Head of caudate nucleus (tissue), 42 donors: Measurements from ENCODE around the gene DOCK4.

Experiments
- DNase-seq, 42 donors: peaks; one replicate each; pipeline versions ENCODE4 v3.0.0 to v3.0.0-alpha.2; 2020 to 2021; ENCODE audit warnings: mixed read lengths in 7 of 42
- intact Hi-C: fragments of 100-400 bp; cut with DNase I; formaldehyde crosslinking; loops from one replicate; pipeline ENCODE4 v1.15.0; 2022

Gene DOCK4

GRCh38 chr7:112225006-112225405 is 18.8 kb upstream of the DOCK4 start:
- no peak for DNase-seq
- intact Hi-C loops: no loop called here

- intact Hi-C loops: no loop called here
- no peak for DNase-seq
Observed at GRCh38 chr7:112224186-112224585, 18.0 kb upstream of the DOCK4 start.

- intact Hi-C loops: no loop called here
- DNase-seq: no peak
Observed at GRCh38 chr7:112223310-112223709, 17.1 kb upstream of the DOCK4 start.

DNA sequence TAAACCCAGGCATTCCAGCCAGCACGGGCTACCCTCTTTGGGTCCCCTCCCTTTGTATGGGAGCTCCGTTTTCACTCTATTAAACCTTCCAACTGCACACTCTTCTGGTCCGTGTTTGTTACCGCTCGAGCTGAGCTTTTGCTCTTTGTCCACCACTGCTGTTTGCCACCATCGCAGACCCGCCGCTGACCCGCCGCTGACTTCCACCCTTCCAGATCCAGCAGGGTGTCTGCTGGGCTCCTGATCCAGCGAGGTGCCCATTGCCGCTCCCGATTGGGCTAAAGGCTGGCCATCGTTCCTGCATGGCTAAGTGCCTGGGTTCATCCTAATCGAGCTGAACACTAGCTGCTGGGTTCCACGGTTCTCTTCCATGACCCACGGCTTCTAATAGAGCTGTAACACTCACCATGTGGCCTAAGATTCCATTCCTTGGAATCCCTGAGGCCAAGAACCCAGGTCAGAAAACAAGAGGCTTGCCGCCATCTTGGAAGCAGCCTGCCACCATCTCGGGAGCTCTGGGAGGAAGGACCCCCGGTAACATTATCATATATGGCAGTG is 14.8 kb upstream of the DOCK4 start:
- DNase-seq: no peak
- intact Hi-C loops: no loop called here

- no peak for DNase-seq
- intact Hi-C loops: no loop called here
Observed at GRCh38 chr7:112215787-112216186, 9.6 kb upstream of the DOCK4 start.

DNA sequence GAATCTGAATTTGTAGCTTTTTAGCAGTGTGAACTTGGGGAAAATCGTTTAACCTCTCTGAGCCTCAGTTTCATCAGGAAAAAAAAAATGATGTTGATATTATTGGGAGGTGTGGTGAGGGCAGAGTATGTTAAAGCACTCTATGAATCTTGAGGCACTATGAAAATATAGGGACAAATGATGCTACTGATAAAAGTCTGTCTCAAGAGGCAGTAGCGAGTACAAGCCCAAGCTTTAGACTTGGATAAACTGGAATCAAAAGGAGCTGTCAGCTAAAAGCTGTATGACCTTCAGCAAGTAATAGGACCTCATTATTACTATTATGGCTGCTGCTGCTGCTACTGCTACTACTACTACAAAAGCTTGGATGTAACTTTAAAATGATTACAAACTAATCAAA is 8.7 kb upstream of the DOCK4 start:
- DNase-seq: no peak
- intact Hi-C loops: no loop called here

GRCh38 chr7:112214268-112214667 is 8.1 kb upstream of the DOCK4 start:
- intact Hi-C loops: no loop called here
- no peak for DNase-seq

GRCh38 chr7:112213735-112214134 is 7.5 kb upstream of the DOCK4 start:
- DNase-seq: no peak
- intact Hi-C loops: no loop called here

DNA sequence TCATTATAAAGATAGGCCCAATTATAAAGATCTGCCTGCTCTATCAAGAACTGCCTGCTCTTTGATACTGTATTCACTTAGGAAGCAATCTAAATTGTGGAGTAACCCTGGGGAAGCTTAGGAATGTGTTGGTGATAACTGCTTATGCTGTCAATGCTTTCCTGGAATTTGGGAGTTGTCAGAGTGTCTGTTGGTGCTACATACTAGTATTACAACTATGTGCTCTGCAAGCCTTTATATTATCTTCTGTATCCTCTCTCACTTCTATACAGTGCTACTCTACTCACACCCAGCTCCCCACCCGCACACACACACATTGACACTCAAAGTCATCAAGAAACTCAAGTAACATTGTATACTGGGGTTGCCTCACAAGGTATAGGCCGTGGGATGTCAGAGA is 6.4 kb upstream of the DOCK4 start:
- intact Hi-C loops: no loop called here
- no peak for DNase-seq

DNA sequence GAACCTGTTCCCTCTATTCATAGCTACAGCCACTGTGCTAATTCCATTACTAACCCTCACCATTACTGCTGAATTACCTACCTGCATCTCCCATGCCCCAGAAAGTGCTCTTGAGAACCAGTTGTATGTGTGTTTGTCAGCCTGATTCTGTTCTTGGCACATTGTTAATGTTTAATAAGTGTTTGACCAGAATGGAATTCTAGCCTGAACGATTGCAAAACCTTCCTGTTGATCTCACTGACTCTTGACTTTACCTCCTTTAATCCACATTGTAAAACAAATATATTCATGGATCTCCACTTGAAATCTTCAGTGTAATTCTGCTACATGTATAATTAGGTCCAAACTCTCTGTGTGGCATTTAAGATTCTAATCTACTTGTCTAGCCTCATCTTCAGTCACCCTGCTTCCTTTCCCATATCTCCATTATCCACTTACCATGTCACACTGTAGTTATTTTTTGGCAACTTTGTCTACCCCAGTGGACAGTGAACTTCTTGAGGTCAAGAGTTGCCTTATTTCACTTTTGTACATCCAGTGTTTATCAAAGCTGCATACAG is 5.2 kb upstream of the DOCK4 start:
- intact Hi-C loops: no loop called here
- no peak for DNase-seq

DNA sequence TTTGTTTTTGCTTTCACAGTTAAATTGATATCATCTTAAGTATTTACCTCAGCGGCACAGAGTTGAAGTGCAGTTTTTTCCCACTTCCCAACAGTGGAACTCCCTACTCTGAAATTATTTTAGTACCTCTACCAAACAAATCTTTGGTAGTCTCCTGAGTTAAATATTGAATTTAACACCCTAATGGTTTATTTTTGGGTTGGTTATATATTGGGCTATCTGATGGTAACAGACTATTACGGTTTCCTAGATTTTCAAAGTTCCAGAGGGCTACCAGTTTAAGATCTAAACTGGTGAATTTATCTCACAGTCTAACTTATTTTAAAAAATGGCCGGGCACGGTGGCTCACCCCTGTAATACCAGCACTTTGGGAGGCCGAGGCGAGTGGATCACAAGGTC is 1.6 kb upstream of the DOCK4 start:
- no peak for DNase-seq
- intact Hi-C loops: loop anchor here (10.0 kb wide), 1 partner anchor 453 kb away; no protein-coding TSS in a partner anchor

- intact Hi-C loops: loop anchor here (10.0 kb wide), 1 partner anchor 452 kb away; no protein-coding TSS in a partner anchor
- DNase-seq: peak in 4 of 42 donors; percentile 13 to 42 (median 35)
Observed at GRCh38 chr7:112206991-112207592, 893 bp upstream of the DOCK4 start.

DNA sequence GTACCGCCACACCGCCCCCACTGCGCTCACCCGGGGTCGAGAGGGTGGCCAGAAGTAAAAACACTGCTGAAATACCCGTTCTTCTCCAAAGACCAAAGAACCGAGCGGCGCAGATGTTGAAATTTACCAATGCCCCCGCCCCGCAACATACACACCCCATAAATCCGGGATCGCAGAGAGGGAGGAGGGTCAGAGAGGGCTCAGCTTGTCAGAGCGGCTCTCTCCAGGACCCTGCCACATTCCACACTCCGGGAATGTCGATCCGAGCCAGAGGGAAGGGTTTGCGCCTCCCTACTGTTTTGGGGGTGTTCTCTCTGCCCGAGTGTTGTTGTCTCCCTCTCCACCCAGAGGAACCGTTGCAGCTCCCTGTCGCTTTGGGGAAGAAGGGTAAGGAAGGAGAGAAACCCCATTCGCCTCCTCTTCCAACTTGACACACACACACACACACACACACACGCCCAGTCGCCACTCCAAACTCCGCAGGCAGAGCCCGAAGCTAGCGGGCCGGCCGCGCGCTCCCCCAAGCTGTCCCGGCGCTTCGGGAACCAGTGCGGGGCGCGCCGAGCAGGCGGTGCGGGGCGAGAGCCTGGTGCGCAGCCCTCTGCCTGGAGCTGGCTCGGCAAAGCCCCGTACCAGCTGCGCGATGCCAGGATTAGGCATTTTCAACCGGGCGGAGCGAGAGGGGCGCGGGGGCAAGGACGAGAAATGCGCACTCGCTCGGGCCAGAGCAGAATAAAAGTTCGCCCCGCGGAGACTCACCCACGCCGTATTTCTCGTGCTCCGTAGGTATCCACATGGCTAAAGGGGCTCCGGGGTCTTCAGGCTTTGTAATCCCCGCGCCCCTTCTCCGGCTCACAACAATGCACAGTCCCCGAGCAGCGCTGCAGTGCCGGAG is 609 bp downstream of the DOCK4 start:
- intact Hi-C loops: loop anchor here (10.0 kb wide), 1 partner anchor 451 kb away; no protein-coding TSS in a partner anchor
- peak in 41 of 42 donors; percentile 32 to 83 (median 68) for DNase-seq

DNA sequence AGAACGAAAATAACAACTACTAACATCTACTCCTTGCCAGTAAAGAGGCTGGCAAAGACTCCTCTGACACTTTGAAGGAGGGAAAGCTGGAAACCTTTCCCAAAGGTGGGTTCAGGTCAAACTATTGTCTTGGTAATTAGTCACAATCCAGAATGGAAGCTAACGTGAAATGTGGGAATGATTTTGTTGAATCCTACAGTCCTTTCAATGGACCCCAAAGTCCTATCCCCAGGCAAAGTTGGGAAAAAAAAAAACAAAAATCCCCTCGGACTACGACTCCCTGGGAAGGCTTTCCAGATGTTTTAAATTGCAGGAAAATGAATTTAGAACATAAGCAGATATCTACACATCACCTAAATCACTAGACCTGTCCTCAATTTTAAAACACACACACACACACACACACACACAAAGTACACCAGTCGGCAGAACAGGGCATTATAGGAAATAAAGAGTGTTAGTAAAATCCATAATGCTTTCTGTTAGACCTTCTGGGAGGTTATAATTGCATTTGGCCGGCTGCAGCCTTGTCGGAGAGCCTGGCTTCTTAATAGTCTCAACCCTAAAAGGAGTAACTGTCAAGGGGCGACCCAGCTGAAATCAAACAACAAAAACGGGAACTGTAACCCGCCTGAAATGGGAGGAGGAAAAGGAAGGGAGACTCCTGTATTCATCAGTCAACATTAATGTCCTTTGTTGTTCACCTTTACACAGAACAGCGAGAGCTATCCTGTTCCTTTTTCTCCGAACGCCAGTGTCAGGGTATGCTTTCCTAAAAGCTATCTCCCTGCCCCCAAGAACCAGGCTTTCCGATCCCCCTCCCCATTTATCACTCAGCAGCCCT is 1.5 kb downstream of the DOCK4 start:
- intact Hi-C loops: loop anchor here (10.0 kb wide), 1 partner anchor 450 kb away; no protein-coding TSS in a partner anchor
- peak in 5 of 42 donors; percentile 14 to 45 (median 42) for DNase-seq

DNA sequence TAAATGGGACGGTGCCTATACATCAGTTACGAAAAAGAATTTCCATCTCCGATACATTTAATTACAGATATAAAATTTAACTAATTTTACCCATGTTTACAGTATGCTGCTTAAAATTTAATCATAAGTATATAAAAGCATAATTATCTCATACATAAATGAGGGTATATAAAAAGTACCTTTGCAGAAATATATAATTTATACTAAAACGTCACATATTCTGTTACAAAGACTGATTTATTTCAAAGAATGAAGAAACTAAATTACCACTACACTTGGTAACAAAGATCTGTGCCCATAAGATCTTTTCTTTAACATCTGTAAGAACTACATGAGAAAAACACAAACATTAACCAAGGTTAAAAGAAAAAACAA is 2.8 kb downstream of the DOCK4 start:
- intact Hi-C loops: loop anchor here (10.0 kb wide), 1 partner anchor 449 kb away; no protein-coding TSS in a partner anchor
- DNase-seq: no peak

DNA sequence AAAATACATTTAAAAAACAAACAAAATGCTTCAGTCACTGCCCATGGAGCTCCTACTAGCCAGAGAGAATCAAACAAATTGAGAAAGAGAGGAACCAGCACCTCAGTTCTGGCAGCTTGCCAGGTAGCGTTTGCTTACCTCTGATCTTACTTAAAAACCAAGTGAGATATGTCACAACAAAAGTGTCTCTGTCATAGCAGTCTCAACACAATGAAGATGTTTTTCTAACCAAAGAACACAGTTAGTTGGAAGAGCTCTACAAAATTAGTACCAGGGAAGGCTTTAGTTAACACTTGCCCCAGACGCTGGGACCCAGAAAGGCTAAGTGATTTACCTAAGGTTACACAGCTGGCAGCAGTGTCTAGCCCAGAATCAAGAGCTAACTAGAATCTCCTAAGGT is 3.4 kb downstream of the DOCK4 start:
- intact Hi-C loops: loop anchor here (10.0 kb wide), 1 partner anchor 448 kb away; no protein-coding TSS in a partner anchor
- peak in 12 of 42 donors; percentile 25 to 70 (median 43) for DNase-seq

- intact Hi-C loops: loop anchor here (10.0 kb wide), 1 partner anchor 447 kb away; no protein-coding TSS in a partner anchor
Observed at GRCh38 chr7:112201839-112202238, 4.4 kb downstream of the DOCK4 start.

DNA sequence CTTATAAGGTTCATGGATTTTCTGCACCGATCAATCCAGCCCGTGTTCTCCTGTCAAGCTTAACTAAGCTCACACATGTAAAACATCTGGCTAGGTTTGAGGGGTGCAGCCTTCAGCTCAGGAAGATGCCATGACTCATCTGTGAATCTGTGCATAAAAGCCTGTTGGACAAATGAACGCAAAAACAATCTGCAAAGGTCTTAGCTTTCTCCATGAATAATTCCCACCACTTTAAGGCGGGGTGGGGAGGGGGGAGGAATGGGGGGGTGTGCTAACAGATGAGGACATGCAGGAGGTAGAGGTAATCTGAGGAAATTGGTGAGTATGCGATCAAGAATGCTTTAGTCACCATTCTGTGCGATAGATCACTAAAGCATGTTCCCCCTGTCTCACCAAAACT is 4.8 kb downstream of the DOCK4 start:
- intact Hi-C loops: loop anchor here (10.0 kb wide), 1 partner anchor 447 kb away; no protein-coding TSS in a partner anchor

More at GRCh38 chr7:112201839-112202238, 4.4 kb downstream of the DOCK4 start:
- DNase-seq: no peak

More for the DNA sequence above, 4.8 kb downstream of the DOCK4 start:
- DNase-seq: no peak
